ENCODE data around the gene SRBD1. TPM values are rescaled to one million over a fixed set of nuclear protein-coding genes. Genes with fewer than 3 reads are reported as not detected.

Gene SRBD1
- polyA plus RNA-seq, 1 donor (not counting 4 experiments of a cell fraction or from before 2014, with no cell fraction given): 8.8 TPM

- no peaks in the 10 kb centered on the region for H4K20me1 ChIP-seq (ENCODE audit: control insufficient read depth, extremely low read depth, insufficient read depth, low read length)
- H3K36me3 ChIP-seq (ENCODE audit: control insufficient read depth in 2 of 2, extremely low read depth in 1 of 2, insufficient read depth in 2 of 2, low read length in 2 of 2): no peaks in the 10 kb centered on the region
- H3K9me3 ChIP-seq (ENCODE audit: control insufficient read depth, low read depth, low read length): no peaks in the 10 kb centered on the region
- no peak overlapping the region for H2AFZ ChIP-seq (ENCODE audit: control insufficient read depth, low read length)
- H3K9ac ChIP-seq (ENCODE audit: control insufficient read depth, extremely low read depth, insufficient read depth, low read length): no peak overlapping the region
- no peak overlapping the region for H3K4me2 ChIP-seq (ENCODE audit: control insufficient read depth, extremely low read depth, insufficient read depth, low read depth, low read length)
- dilution Hi-C loops (cut with MboI; ENCODE audit: extremely low pct_ligation_motif_present, low sequenced_read_pairs): no loop called here
- no peaks in the 10 kb centered on the region for H3K79me2 ChIP-seq (ENCODE audit: control insufficient read depth, insufficient read depth, low read length)
- DNase-seq (ENCODE audit: low read depth, low spot score): no peak
- no peaks in the 10 kb centered on the region for H3K9me1 ChIP-seq (ENCODE audit: control insufficient read depth, extremely low read depth, insufficient read depth, low read length)
- H3K27me3 ChIP-seq (ENCODE audit: control insufficient read depth, extremely low read depth, insufficient read depth, low read length): no peaks in the 10 kb centered on the region
- no peaks in the 10 kb centered on the region for H3K4me1 ChIP-seq (ENCODE audit: control insufficient read depth, extremely low read depth, insufficient read depth, low read length)
- TF ChIP-seq EZH2 (IDR thresholded peaks at IDR 0.05; ENCODE audit: low read length) (no peak), CTCF (optimal IDR thresholded peaks at IDR 0.05 in 1 of 3, IDR thresholded peaks at IDR 0.05 in 1 of 3, conservative IDR thresholded peaks at IDR 0.05 in 1 of 3; ENCODE audit: extremely low read depth in 1 of 3, insufficient read depth in 2 of 3, low read length in 3 of 3) (no peak)
- FAIRE-seq: no peak
- no peak overlapping the region for H3K27ac ChIP-seq (ENCODE audit: control insufficient read depth, insufficient read depth, low read length)
- H3K4me3 ChIP-seq (ENCODE audit: control insufficient read depth in 2 of 3, extremely low read depth in 1 of 3, insufficient read depth in 2 of 3, low read depth in 1 of 3, low read length in 3 of 3): no peak overlapping the region
Measured at GRCh38 chr2:45399040-45399784, 211.9 kb downstream of the SRBD1 start.

GRCh38 chr2:45397292-45397691 is 213.8 kb downstream of the SRBD1 start:
- Histone ChIP-seq H3K4me3 (ENCODE audit: control insufficient read depth in 2 of 3, extremely low read depth in 1 of 3, insufficient read depth in 2 of 3, low read depth in 1 of 3, low read length in 3 of 3) (no peak overlapping the region), H3K36me3 (ENCODE audit: control insufficient read depth in 2 of 2, extremely low read depth in 1 of 2, insufficient read depth in 2 of 2, low read length in 2 of 2) (no peaks in the 10 kb centered on the region), H3K27me3 (ENCODE audit: control insufficient read depth, extremely low read depth, insufficient read depth, low read length) (no peaks in the 10 kb centered on the region), H3K9me1 (ENCODE audit: control insufficient read depth, extremely low read depth, insufficient read depth, low read length) (no peaks in the 10 kb centered on the region), H3K9ac (ENCODE audit: control insufficient read depth, extremely low read depth, insufficient read depth, low read length) (no peak overlapping the region), H3K4me1 (ENCODE audit: control insufficient read depth, extremely low read depth, insufficient read depth, low read length) (no peaks in the 10 kb centered on the region), H3K27ac (ENCODE audit: control insufficient read depth, insufficient read depth, low read length) (no peak overlapping the region), H4K20me1 (ENCODE audit: control insufficient read depth, extremely low read depth, insufficient read depth, low read length) (no peaks in the 10 kb centered on the region), H3K4me2 (ENCODE audit: control insufficient read depth, extremely low read depth, insufficient read depth, low read depth, low read length) (no peak overlapping the region), H3K9me3 (ENCODE audit: control insufficient read depth, low read depth, low read length) (no peaks in the 10 kb centered on the region), H2AFZ (ENCODE audit: control insufficient read depth, low read length) (no peak overlapping the region), H3K79me2 (ENCODE audit: control insufficient read depth, insufficient read depth, low read length) (no peaks in the 10 kb centered on the region)
- FAIRE-seq (no peak), DNase-seq (ENCODE audit: low read depth, low spot score) (no peak)
- no peak for TF ChIP-seq EZH2 (IDR thresholded peaks at IDR 0.05; ENCODE audit: low read length)
- TF ChIP-seq CTCF (optimal IDR thresholded peaks at IDR 0.05 in 1 of 3, IDR thresholded peaks at IDR 0.05 in 1 of 3, conservative IDR thresholded peaks at IDR 0.05 in 1 of 3; ENCODE audit: extremely low read depth in 1 of 3, insufficient read depth in 2 of 3, low read length in 3 of 3): no peak
- dilution Hi-C loops (cut with MboI; ENCODE audit: extremely low pct_ligation_motif_present, low sequenced_read_pairs): no loop called here
